ENCODE data around the gene DCXR. TPM values are rescaled to one million over a fixed set of nuclear protein-coding genes. Genes with fewer than 3 reads are reported as not detected.

Gene DCXR
- polyA plus RNA-seq, 1 donor from 2014 or later = 88.3 TPM

- no peaks in the 10 kb centered on the region for H3K9me3 Mint-ChIP-seq
- H3K4me1 Mint-ChIP-seq = peaks cover 0 to 7% (median 0%) of the 10 kb centered on the region in 3 donors
- H3K27me3 Mint-ChIP-seq = no peaks in the 10 kb centered on the region
- H3K36me3 Mint-ChIP-seq = no peaks in the 10 kb centered on the region
- no peak overlapping the region for H3K27ac Mint-ChIP-seq
- no peak overlapping the region for H3K4me3 Mint-ChIP-seq
Observed at GRCh38 chr17:81991684-81992305, 45.7 kb downstream of the DCXR start.

DNA sequence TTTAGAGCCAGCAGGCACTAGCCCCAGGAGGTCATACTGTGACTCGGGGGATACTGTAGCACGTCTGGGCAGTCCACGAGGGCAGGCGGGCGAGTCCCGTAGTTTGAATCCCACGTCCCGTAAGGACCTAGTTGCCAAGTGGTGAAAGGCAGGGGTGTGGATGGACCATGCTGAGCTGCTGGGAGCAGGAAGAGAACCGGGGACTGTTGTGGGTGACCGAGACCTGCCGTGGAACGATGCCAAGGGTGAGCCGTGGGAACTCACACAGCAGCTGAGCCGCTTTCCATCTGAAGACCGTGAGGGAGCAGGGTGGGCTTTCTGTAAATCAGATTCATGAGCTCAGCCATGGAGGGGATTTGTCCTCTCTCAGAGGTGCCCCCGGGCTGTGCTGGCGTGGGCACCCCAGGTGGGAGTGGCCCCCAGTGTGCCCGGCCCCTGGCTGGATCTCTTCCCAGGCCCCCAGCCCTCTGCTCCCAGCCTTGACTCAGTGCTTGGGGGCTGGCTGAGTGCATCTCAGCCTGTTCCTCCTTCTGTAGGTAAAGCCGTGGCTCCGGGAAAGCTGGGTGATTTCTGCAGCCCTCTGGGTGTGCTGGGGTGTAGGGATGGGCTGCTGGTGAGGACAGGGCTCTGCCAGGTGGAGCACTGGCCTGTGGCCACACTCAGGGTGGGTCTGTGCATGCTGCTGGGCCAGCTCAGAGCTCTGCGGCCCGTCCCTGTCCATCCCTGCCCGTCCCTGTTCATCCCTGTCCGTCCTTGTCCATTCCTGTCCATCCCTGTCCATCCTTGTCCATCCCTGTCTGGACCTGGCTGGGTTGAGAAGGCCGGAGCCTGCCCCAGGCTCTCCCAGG lies 46.4 kb downstream of the DCXR start:
- Mint-ChIP-seq H3K4me1 (peaks cover 0 to 7% (median 0%) of the 10 kb centered on the region in 3 donors), H3K27ac (no peak overlapping the region), H3K4me3 (no peak overlapping the region), H3K9me3 (no peaks in the 10 kb centered on the region), H3K36me3 (no peaks in the 10 kb centered on the region), H3K27me3 (no peaks in the 10 kb centered on the region)

- no peak overlapping the region for H3K27ac Mint-ChIP-seq
- no peak overlapping the region for H3K4me3 Mint-ChIP-seq
- H3K4me1 Mint-ChIP-seq = peaks cover 2 to 9% (median 4%) of the 10 kb centered on the region in 3 donors
- peaks cover 3% of the 10 kb centered on the region for H3K36me3 Mint-ChIP-seq
- H3K9me3 Mint-ChIP-seq = no peaks in the 10 kb centered on the region
- H3K27me3 Mint-ChIP-seq = no peaks in the 10 kb centered on the region
Observed at GRCh38 chr17:81987161-81987770, 50.2 kb downstream of the DCXR start.

GRCh38 chr17:81986606-81987005 lies 50.9 kb downstream of the DCXR start:
- Mint-ChIP-seq H3K4me3 (no peak overlapping the region), H3K9me3 (no peaks in the 10 kb centered on the region), H3K27me3 (no peaks in the 10 kb centered on the region), H3K4me1 (peaks cover 2 to 9% (median 4%) of the 10 kb centered on the region in 3 donors), H3K36me3 (peaks cover 3% of the 10 kb centered on the region), H3K27ac (peak overlapping the region in 1 of 3 donors; percentile 89)

Other genes with a start within 250 kb of the DCXR start
- not detected for gene GCGR, start 233.5 kb downstream of the DCXR start, polyA plus RNA-seq
- gene MCRIP1, start 204.4 kb downstream of the DCXR start, polyA plus RNA-seq = 66.4 TPM
- gene PPP1R27, start 202.6 kb downstream of the DCXR start, polyA plus RNA-seq = not detected
- 177 TPM for gene P4HB, start 177.2 kb downstream of the DCXR start, polyA plus RNA-seq
- 163 TPM for gene ARHGDIA, start 166.4 kb downstream of the DCXR start, polyA plus RNA-seq
- gene ALYREF, start 146.1 kb downstream of the DCXR start, polyA plus RNA-seq = 22.5 TPM
- 266 TPM for gene ANAPC11, start 146.0 kb downstream of the DCXR start, polyA plus RNA-seq
- gene NPB, start 135.5 kb downstream of the DCXR start, polyA plus RNA-seq = not detected
- 20.0 TPM for gene PCYT2, start 126.3 kb downstream of the DCXR start, polyA plus RNA-seq
- 31.6 TPM for gene SIRT7, start 119.5 kb downstream of the DCXR start, polyA plus RNA-seq
- 1.6 TPM for gene MAFG, start 110.0 kb downstream of the DCXR start, polyA plus RNA-seq
- 3.6 TPM for gene PYCR1, start 100.4 kb downstream of the DCXR start, polyA plus RNA-seq
- gene MYADML2, start 90.5 kb downstream of the DCXR start, polyA plus RNA-seq = not detected
- gene NOTUM, start 76.5 kb downstream of the DCXR start, polyA plus RNA-seq = not detected
- 30.8 TPM for gene ASPSCR1, start 60.1 kb downstream of the DCXR start, polyA plus RNA-seq
- gene CENPX, start 14.8 kb downstream of the DCXR start, polyA plus RNA-seq = 47.7 TPM
- gene LRRC45, start 14.4 kb downstream of the DCXR start, polyA plus RNA-seq = 5.3 TPM
- not detected for gene RAC3, start 6.0 kb downstream of the DCXR start, polyA plus RNA-seq
- gene RFNG, start 14.1 kb upstream of the DCXR start, polyA plus RNA-seq = 4.1 TPM
- 122 TPM for gene GPS1, start 14.2 kb upstream of the DCXR start, polyA plus RNA-seq
- gene DUS1L, start 28.1 kb upstream of the DCXR start, polyA plus RNA-seq = 55.7 TPM
- 2.9 TPM for gene FASN, start 60.5 kb upstream of the DCXR start, polyA plus RNA-seq
- 34.1 TPM for gene CCDC57, start 175.1 kb upstream of the DCXR start, polyA plus RNA-seq
- 3.7 TPM for gene SLC16A3, start 191.3 kb upstream of the DCXR start, polyA plus RNA-seq
- 78.3 TPM for gene CSNK1D, start 236.0 kb upstream of the DCXR start, polyA plus RNA-seq